Uterus (tissue), 2 donors: ENCODE results near the gene TBRG4.

ENCODE experiments used
- POLR2A ChIP-seq, 2 donors: fragments of 450-650 bp; IDR thresholded peaks; one replicate each; pipeline ENCODE4 v1.6.1; 2016; ENCODE audit warnings: antibody characterized with exemption in 2 of 2, mild to moderate bottlenecking in 1 of 2, moderate library complexity in 1 of 2
- TF ChIP-seq, protein P1 (sequence below), 4 experiments: fragments of 200-600 bp in 2 of 4; fragments of 450-650 bp in 2 of 4; sonication (generic) in 2 of 4; IDR thresholded peaks; one replicate each; pipeline ENCODE4 v1.5.1; 2016 to 2019; ENCODE audit warnings: antibody characterized with exemption in 4 of 4, mild to moderate bottlenecking in 2 of 4, moderate library complexity in 1 of 4

GRCh38 chr7:45085619-45086200, 25.8 kb downstream of the TBRG4 start:
- TF ChIP-seq, protein P1, sequence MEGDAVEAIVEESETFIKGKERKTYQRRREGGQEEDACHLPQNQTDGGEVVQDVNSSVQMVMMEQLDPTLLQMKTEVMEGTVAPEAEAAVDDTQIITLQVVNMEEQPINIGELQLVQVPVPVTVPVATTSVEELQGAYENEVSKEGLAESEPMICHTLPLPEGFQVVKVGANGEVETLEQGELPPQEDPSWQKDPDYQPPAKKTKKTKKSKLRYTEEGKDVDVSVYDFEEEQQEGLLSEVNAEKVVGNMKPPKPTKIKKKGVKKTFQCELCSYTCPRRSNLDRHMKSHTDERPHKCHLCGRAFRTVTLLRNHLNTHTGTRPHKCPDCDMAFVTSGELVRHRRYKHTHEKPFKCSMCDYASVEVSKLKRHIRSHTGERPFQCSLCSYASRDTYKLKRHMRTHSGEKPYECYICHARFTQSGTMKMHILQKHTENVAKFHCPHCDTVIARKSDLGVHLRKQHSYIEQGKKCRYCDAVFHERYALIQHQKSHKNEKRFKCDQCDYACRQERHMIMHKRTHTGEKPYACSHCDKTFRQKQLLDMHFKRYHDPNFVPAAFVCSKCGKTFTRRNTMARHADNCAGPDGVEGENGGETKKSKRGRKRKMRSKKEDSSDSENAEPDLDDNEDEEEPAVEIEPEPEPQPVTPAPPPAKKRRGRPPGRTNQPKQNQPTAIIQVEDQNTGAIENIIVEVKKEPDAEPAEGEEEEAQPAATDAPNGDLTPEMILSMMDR (IDR thresholded peaks at IDR 0.05): no peak
- no peak for TF ChIP-seq POLR2A (IDR thresholded peaks at IDR 0.05)
